Measurements from ENCODE around the gene CCDC192.

Gene CCDC192

GRCh38 chr5:127810707-127811490 is 107.7 kb downstream of the CCDC192 start:
- H3K4me3 ChIP-seq (ENCODE audit: low read length) = no peak overlapping the region
- H3K36me3 ChIP-seq (ENCODE audit: control insufficient read depth, insufficient read depth, low read length, severe bottlenecking) = no peaks in the 10 kb centered on the region
- no peaks in the 10 kb centered on the region for H3K27me3 ChIP-seq (replicated peaks; ENCODE audit: control insufficient read depth, insufficient read depth, low read length)
- peaks cover 22% of the 10 kb centered on the region for H3K4me1 ChIP-seq (ENCODE audit: control insufficient read depth, insufficient read depth, low read length)
- H3K9ac ChIP-seq (ENCODE audit: low read length) = no peak overlapping the region
- no peaks in the 10 kb centered on the region for H3K9me3 ChIP-seq (ENCODE audit: control insufficient read depth, low read length)
- DNase-seq (ENCODE audit: low read depth) = no peak

GRCh38 chr5:127812570-127812969 is 109.4 kb downstream of the CCDC192 start:
- Histone ChIP-seq H3K27me3 (replicated peaks; ENCODE audit: control insufficient read depth, insufficient read depth, low read length) (no peaks in the 10 kb centered on the region), H3K9me3 (ENCODE audit: control insufficient read depth, low read length) (no peaks in the 10 kb centered on the region), H3K4me3 (ENCODE audit: low read length) (no peak overlapping the region), H3K4me1 (ENCODE audit: control insufficient read depth, insufficient read depth, low read length) (peaks cover 22% of the 10 kb centered on the region), H3K9ac (ENCODE audit: low read length) (no peak overlapping the region), H3K36me3 (ENCODE audit: control insufficient read depth, insufficient read depth, low read length, severe bottlenecking) (no peaks in the 10 kb centered on the region)
- DNase-seq (ENCODE audit: low read depth) = peak; percentile 34

DNA sequence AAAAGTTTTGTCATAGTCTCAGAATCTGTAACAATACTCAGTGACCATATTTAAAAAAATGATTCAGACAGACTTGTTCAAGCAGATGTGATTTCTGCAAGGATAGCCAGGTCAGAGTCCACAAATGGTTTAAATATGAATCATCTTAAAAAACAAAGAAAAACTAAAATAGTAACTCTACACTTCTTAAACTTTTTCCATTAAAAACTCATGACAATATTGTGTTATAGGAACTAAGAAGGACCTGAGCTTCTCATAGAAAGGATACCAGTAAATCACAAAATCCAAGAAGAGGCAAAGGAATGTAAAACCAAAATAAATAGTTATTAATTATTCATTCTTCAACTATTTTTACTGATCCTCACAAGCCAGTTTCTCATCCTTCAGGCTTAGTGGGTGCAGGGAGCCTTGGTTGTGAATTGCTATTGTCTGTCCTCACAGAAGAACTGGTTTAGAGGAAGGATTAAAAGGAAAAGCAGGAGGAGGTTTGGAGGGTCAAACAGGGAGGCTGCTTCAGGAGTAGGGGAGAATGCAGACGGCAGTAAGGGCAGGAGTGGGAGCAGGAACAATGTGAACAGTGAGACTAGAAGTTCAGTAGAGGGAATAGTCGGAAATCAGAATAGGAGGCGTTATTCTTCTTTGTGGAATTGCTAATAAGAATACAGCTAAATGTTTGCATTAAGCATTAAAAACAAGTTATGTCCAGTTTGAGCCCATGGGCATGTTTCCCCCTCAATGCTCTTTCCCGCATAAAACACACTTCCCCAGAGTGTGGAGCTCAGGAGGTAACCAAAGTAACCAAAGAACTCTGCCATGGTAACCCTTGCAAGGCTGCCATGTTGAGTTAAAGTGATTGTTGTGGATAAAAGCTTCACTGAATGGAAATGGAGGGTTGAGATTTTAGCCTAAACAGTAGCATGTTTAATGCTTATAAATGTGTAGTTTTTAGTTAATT is 110.7 kb downstream of the CCDC192 start:
- Histone ChIP-seq H3K27me3 (replicated peaks; ENCODE audit: control insufficient read depth, insufficient read depth, low read length) (no peaks in the 10 kb centered on the region), H3K4me1 (ENCODE audit: control insufficient read depth, insufficient read depth, low read length) (peaks cover 22% of the 10 kb centered on the region), H3K9me3 (ENCODE audit: control insufficient read depth, low read length) (no peaks in the 10 kb centered on the region), H3K9ac (ENCODE audit: low read length) (peak overlapping the region; percentile 11), H3K36me3 (ENCODE audit: control insufficient read depth, insufficient read depth, low read length, severe bottlenecking) (no peaks in the 10 kb centered on the region), H3K4me3 (ENCODE audit: low read length) (peak overlapping the region; percentile 26)
- peak; percentile 84 for DNase-seq (ENCODE audit: low read depth)

GRCh38 chr5:127814588-127814973 is 111.4 kb downstream of the CCDC192 start:
- H3K27me3 ChIP-seq (replicated peaks; ENCODE audit: control insufficient read depth, insufficient read depth, low read length) = no peaks in the 10 kb centered on the region
- peaks cover 22% of the 10 kb centered on the region for H3K4me1 ChIP-seq (ENCODE audit: control insufficient read depth, insufficient read depth, low read length)
- H3K36me3 ChIP-seq (ENCODE audit: control insufficient read depth, insufficient read depth, low read length, severe bottlenecking) = no peaks in the 10 kb centered on the region
- H3K9ac ChIP-seq (ENCODE audit: low read length) = no peak overlapping the region
- no peaks in the 10 kb centered on the region for H3K9me3 ChIP-seq (ENCODE audit: control insufficient read depth, low read length)
- peak; percentile 25 for DNase-seq (ENCODE audit: low read depth)
- H3K4me3 ChIP-seq (ENCODE audit: low read length) = no peak overlapping the region

- Histone ChIP-seq H3K4me3 (ENCODE audit: low read length) (no peak overlapping the region), H3K4me1 (ENCODE audit: control insufficient read depth, insufficient read depth, low read length) (peaks cover 18% of the 10 kb centered on the region), H3K27me3 (replicated peaks; ENCODE audit: control insufficient read depth, insufficient read depth, low read length) (no peaks in the 10 kb centered on the region), H3K36me3 (ENCODE audit: control insufficient read depth, insufficient read depth, low read length, severe bottlenecking) (no peaks in the 10 kb centered on the region), H3K9me3 (ENCODE audit: control insufficient read depth, low read length) (no peaks in the 10 kb centered on the region), H3K9ac (ENCODE audit: low read length) (no peak overlapping the region)
- no peak for DNase-seq (ENCODE audit: low read depth)
Measured at GRCh38 chr5:127820910-127821553, 117.8 kb downstream of the CCDC192 start.

DNA sequence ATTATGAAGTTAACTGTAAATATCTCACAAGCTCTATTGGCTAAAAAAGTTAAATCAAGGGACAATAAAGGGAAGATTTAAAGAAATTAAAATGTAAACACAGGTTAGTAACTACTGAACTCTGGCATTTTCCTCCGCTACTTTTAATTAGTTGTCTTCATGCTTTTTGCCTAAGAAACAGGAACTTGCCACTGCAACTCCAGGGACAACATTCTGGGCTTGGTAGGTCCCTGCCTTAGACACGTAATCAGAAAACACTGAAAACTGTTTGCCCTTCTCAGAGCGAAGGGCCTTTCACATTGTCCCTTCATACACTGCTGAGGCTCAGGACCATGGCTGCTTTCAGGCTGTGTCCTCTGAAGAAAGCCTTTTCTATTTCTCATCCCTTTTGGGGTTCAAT is 118.7 kb downstream of the CCDC192 start:
- DNase-seq (ENCODE audit: low read depth) = no peak
- no peaks in the 10 kb centered on the region for H3K27me3 ChIP-seq (replicated peaks; ENCODE audit: control insufficient read depth, insufficient read depth, low read length)

GRCh38 chr5:127824126-127824525 is 120.9 kb downstream of the CCDC192 start:
- DNase-seq (ENCODE audit: low read depth) = peak; percentile 51
- Histone ChIP-seq H3K4me3 (ENCODE audit: low read length) (no peak overlapping the region), H3K36me3 (ENCODE audit: control insufficient read depth, insufficient read depth, low read length, severe bottlenecking) (no peaks in the 10 kb centered on the region), H3K9ac (ENCODE audit: low read length) (peak overlapping the region; percentile 35), H3K27me3 (replicated peaks; ENCODE audit: control insufficient read depth, insufficient read depth, low read length) (no peaks in the 10 kb centered on the region), H3K9me3 (ENCODE audit: control insufficient read depth, low read length) (no peaks in the 10 kb centered on the region), H3K4me1 (ENCODE audit: control insufficient read depth, insufficient read depth, low read length) (peaks cover 18% of the 10 kb centered on the region)

More for the DNA sequence above, 118.7 kb downstream of the CCDC192 start:
- peaks cover 18% of the 10 kb centered on the region for H3K4me1 ChIP-seq (ENCODE audit: control insufficient read depth, insufficient read depth, low read length)
- no peak overlapping the region for H3K9ac ChIP-seq (ENCODE audit: low read length)
- H3K9me3 ChIP-seq (ENCODE audit: control insufficient read depth, low read length) = no peaks in the 10 kb centered on the region
- no peaks in the 10 kb centered on the region for H3K36me3 ChIP-seq (ENCODE audit: control insufficient read depth, insufficient read depth, low read length, severe bottlenecking)
- no peak overlapping the region for H3K4me3 ChIP-seq (ENCODE audit: low read length)

DNA sequence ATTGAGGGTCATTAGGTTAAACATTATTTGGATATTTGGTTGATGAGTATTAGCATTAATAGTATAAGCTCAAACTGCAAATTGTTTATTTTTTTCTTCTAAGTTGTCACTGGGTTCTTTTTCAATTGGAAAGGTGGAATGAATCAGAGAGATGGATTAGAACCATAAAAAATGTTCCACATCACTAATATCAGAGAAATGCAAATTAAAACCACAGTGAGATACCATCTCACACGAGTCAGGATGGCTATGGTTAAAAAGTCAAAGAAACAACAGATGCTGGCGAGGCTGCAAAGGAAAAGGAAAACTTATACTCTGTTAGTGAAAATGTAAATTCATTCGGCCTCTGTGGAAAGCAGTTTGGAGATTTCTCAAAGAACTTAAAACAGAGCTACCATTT is 122.8 kb downstream of the CCDC192 start:
- H3K4me3 ChIP-seq (ENCODE audit: low read length) = no peak overlapping the region
- no peaks in the 10 kb centered on the region for H3K36me3 ChIP-seq (ENCODE audit: control insufficient read depth, insufficient read depth, low read length, severe bottlenecking)
- H3K27me3 ChIP-seq (replicated peaks; ENCODE audit: control insufficient read depth, insufficient read depth, low read length) = no peaks in the 10 kb centered on the region
- H3K9ac ChIP-seq (ENCODE audit: low read length) = no peak overlapping the region
- peaks cover 18% of the 10 kb centered on the region for H3K4me1 ChIP-seq (ENCODE audit: control insufficient read depth, insufficient read depth, low read length)
- no peaks in the 10 kb centered on the region for H3K9me3 ChIP-seq (ENCODE audit: control insufficient read depth, low read length)
- DNase-seq (ENCODE audit: low read depth) = peak; percentile 21

GRCh38 chr5:127827451-127827850 is 124.3 kb downstream of the CCDC192 start:
- H3K9me3 ChIP-seq (ENCODE audit: control insufficient read depth, low read length) = no peaks in the 10 kb centered on the region
- H3K27me3 ChIP-seq (replicated peaks; ENCODE audit: control insufficient read depth, insufficient read depth, low read length) = no peaks in the 10 kb centered on the region
- no peak overlapping the region for H3K4me3 ChIP-seq (ENCODE audit: low read length)
- no peaks in the 10 kb centered on the region for H3K36me3 ChIP-seq (ENCODE audit: control insufficient read depth, insufficient read depth, low read length, severe bottlenecking)
- no peak overlapping the region for H3K9ac ChIP-seq (ENCODE audit: low read length)
- peaks cover 18% of the 10 kb centered on the region for H3K4me1 ChIP-seq (ENCODE audit: control insufficient read depth, insufficient read depth, low read length)
- DNase-seq (ENCODE audit: low read depth) = no peak

- no peaks in the 10 kb centered on the region for H3K9me3 ChIP-seq (ENCODE audit: control insufficient read depth, low read length)
- no peak for DNase-seq (ENCODE audit: low read depth)
- peaks cover 9% of the 10 kb centered on the region for H3K4me1 ChIP-seq (ENCODE audit: control insufficient read depth, insufficient read depth, low read length)
- no peaks in the 10 kb centered on the region for H3K27me3 ChIP-seq (replicated peaks; ENCODE audit: control insufficient read depth, insufficient read depth, low read length)
- no peaks in the 10 kb centered on the region for H3K36me3 ChIP-seq (ENCODE audit: control insufficient read depth, insufficient read depth, low read length, severe bottlenecking)
- no peak overlapping the region for H3K4me3 ChIP-seq (ENCODE audit: low read length)
- H3K9ac ChIP-seq (ENCODE audit: low read length) = no peak overlapping the region
Measured at GRCh38 chr5:127830157-127830556, 127.0 kb downstream of the CCDC192 start.

All from adipocyte (in vitro differentiated cells).